Stimulated activated CD4-positive, alpha-beta T cell treated with anti-CD3 and anti-CD28 coated beads, Interleukin-4, amount 100 ng/mL, for 4 hours (primary cell): Measurements from ENCODE around the gene WDR11.

Source experiments
- DNase-seq, 2 experiments: peaks; one replicate each; pipeline ENCODE4 v3.0.0-alpha.2; 2020

Gene WDR11

DNA sequence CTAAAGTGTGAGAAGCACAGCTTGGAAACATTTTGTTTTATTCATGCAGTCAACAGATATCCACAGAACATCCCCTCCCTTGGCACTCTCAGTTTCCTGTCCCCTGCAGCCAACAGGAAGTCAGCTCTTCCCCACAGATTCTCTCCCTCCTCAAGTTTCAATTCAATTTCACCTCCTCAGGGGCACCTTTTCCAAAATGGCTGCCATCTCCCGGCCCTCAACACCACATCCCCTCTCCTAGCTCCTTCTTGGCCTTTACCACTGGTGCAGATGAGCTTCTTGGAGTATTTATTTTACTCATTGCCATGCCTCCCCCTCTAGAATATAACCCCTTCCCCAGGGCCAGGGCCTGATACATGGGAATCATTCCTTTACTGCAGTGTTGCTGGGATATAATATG, 94.0 kb downstream of the WDR11 start:
- DNase-seq = no peak

GRCh38 chr10:120945801-120946302, 94.7 kb downstream of the WDR11 start:
- no peak for DNase-seq

DNA sequence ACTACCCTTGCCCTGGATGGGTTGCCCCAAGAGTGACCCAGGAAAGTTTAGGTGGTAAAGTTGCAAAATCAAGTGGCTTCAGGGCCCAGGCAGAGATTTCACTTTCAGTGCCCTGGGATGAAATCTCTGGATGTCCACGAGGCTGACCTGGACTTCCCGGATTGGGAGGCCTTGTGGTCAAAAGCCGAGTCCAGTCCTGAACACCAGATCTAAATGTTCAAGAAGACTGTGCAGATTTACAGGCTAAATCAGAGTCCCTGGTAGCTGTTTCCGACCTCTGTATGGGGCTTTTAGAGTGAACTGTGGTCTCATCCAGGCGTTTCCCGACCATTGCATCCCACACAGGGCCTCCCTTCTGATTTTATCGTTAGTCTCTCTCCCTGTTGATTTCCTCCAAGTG, 95.3 kb downstream of the WDR11 start:
- DNase-seq = no peak

GRCh38 chr10:120948889-120949608, 97.9 kb downstream of the WDR11 start:
- DNase-seq = peak; percentile 23 to 67

DNA sequence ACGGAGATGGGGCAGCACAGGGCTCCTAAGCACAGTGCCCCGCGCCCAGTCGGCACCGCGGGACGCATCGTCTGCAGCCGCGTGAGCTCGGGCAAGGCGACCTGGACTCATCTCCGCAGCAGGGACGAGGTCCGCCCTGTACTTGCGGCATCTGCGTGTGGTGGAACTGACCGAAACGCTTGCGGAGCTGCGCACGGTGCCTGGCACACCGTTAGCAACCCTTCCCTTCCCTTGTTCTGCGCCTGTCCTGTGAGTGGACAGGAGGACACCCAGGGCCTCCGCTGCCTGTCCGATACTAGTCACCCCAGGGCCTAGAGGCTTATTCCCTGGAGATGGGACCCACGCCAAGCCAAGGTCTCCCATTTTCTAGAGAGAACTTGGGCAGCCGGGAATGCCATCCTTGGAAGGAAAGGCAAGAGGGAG, 98.5 kb downstream of the WDR11 start:
- DNase-seq = no peak

GRCh38 chr10:120950051-120950561, 98.9 kb downstream of the WDR11 start:
- DNase-seq = no peak

DNA sequence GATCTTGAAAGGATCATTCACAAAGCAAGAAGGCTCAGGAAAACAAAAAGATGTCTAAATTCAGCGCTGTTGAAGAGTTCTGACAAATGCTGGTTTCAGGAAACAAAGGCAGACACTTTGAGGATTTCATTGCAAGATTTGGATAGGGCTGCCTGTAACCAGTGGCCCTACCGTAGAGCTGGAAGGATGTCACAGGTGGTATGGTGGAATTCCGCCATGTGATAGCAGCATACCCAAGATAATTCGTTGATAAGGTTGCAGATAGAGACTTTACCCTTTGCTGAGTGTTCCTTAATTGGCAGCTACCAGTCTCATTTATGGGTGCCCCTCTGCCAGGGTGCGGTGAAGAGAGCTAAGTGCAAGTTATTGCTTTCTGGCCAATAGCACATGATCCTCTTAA, 100.1 kb downstream of the WDR11 start:
- no peak for DNase-seq

- no peak for DNase-seq
Observed at GRCh38 chr10:120953897-120954296, 102.7 kb downstream of the WDR11 start.
